Stimulated activated CD8-positive, alpha-beta memory T cell treated with anti-CD3 and anti-CD28 coated beads, Interleukin-15, amount 100 ng/mL, for 24 hours (primary cell): ENCODE data around the gene FOXK1.
A peak's percentile ranks its signal among the peaks of the same experiment; 100 is the strongest.

Experiments
- DNase-seq: peaks from one replicate; pipeline ENCODE4 v3.0.0-alpha.2; 2020; ENCODE audit warnings: low read depth

The FOXK1 gene

GRCh38 chr7:4765776-4766490, 83.8 kb downstream of the FOXK1 start:
- DNase-seq = no peak

DNA sequence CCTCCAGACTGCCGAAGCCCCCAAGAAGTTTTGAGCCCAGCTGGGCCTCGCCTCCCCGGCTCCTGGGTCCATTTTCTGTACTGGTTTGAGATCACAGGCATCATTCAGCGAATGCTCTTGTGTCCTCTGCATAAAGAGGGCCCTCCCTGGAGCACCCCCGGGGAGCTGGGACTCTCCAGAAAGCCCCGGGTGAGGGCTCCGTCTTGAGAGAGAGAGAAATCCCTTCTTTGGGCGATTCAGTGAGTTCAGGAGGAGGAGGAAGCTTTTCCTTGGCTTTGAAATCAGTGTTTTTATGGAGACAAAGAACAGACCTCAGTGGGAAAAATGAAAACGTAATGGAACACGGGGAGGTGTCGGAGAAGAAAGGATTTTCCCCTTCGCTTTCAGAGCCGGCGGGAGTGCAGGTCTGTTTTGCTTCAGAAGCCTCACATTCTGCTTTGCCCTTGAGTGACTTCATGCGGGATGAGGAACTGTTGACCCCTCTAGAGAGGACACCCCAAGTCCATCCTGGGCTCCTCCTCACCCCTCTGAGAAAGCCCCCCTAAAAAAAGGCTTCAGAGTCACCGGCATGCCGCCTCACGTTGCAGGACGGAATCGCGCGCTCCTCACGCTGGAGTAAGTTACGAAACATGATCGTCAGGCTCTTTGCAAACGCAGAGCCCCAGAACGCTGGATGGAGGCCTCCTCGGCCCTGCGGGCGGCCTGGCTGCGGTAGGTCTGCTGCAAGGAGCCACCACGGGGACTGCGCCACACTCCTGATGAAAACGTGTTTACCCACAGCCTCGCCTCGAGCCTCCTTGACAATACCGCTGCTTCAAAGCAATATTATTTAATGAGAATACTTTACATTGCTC, 84.8 kb downstream of the FOXK1 start:
- DNase-seq = no peak

DNA sequence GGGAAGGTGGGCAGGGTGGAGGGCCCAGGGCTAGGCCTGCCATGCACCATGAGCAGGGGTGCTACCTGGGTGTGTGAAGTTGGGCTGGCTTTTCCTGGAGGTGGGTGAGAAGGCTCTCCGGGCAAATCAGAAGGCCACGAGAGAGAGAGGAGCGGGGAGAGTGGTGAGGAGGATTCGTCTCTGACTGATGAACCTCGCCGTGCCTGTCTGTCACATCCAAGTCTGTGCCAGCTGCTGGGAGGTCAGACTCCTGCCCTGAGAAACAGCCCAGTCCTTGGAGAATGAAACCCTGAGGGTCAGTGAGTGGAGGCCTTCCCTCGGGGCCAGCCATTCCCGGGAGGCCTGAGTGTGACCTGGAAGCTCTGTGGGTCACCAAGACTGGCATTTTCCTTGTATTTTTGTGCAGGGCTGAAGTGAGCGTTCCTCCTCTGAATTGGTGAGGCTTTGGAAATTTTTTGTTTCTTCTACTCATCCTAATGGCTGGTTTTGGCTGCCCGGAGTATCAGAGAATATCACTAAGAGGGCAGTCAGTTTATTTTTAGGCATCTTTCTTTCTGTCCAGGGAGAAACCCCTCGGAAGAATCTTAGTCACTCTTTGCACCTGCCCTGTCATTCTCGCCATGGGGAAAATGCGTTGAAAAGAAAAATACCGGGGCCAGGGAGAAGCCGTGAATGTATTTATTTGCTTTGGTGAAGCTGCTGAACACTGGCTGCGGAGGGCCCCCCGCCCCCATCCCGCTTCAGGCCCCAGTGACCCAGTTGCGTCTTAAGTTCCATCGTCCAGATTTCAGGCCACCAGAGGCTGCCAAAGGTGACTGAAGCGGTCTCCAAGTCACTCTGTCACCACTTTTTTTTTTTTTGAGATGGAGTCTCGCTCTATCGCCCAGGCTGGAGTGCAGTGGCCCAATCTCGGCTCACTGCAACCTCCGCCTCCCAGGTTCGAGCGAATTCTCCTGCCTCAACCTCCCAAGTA, 86.8 kb downstream of the FOXK1 start:
- DNase-seq = no peak

GRCh38 chr7:4769761-4770160, 87.7 kb downstream of the FOXK1 start:
- DNase-seq = no peak

GRCh38 chr7:4770886-4771285, 88.8 kb downstream of the FOXK1 start:
- DNase-seq = no peak

DNA sequence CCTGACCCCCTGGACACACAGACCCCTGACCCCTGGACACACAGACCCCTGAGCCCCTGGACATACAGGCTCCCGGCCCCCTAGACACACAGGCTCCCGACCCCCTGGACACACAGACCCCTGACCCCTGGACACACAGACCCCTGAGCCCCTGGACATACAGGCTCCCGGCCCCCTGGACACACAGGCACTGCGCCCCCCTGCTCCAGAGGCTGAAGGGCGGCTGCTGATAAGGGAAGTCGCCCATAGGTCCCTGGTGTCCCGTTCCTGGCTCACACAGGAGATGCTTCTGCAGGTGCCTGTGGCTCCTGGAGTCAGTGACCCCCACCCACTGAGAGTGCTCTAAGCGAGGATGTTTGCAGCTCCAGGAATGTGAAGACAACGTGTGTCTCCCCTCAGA, 89.6 kb downstream of the FOXK1 start:
- no peak for DNase-seq

DNA sequence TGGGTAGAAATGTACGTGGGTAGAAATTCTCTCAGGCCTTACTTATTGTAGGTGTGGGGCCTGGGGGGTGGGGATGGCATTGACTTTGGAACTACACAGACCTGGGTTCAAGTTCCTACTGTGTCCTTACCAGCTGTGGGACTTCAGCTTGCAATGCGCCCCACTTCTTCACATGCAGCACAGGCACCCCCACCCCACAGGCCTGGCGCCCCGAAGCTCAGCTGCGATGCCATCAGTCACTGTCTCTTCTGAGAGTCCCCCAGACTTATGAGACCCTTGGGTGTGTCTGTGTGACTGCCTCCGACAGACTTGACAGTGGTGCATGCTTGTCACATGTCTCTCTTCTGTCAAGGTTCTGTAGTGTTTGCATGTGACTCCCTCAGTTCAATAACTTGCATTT, 90.2 kb downstream of the FOXK1 start:
- no peak for DNase-seq

DNA sequence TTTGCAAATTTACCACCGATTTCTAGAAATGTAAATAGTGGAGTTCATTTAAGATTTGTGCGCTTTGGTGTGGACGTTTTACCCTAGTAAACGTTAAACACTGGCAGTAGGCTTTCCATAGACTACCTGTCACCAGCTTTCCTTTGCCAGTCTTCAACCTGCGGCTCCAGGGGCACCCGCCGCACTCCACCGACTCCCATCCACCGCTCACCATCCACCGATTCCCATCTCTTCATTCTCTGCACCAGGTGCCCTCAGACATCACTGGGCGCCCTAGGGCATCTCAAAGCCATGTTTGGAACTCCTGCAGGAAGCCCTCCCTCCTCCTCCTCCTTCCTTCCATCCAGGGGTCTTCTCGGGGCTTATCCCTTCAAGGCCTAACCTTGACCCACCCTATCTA, 91.9 kb downstream of the FOXK1 start:
- DNase-seq = no peak

- DNase-seq = no peak
Measured at GRCh38 chr7:4774658-4775249, 92.7 kb downstream of the FOXK1 start.

GRCh38 chr7:4775250-4775847, 93.3 kb downstream of the FOXK1 start, which contains the start of gene AP5Z1:
TSS of gene AP5Z1 (plus strand) at chr7:4775623. CDS start at chr7:4775716, 93 bp downstream.
- peak; percentile 85 for DNase-seq

- DNase-seq = no peak
Measured at GRCh38 chr7:4775848-4776623, 93.9 kb downstream of the FOXK1 start.

DNA sequence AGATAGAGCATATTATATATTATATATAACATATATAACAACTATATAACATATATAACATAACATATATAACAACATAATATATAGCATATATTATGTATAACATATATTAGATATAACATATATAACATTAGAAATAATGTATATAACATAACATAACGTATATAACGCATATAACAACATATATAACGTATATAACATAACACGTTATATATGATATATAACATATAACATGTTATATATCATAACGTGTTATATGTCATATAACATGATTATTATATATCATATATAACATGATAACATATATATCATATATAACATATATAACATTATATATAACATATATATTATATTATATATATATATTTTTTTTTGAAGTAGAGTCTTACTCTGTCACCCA, 97.0 kb downstream of the FOXK1 start:
- DNase-seq = no peak

- DNase-seq = no peak
Measured at GRCh38 chr7:4781366-4782069, 99.4 kb downstream of the FOXK1 start.

- no peak for DNase-seq
Measured at GRCh38 chr7:4782333-4783291, 100.5 kb downstream of the FOXK1 start.

GRCh38 chr7:4783292-4783652, 101.2 kb downstream of the FOXK1 start:
- DNase-seq = no peak

- no peak for DNase-seq
Measured at GRCh38 chr7:4783762-4784351, 101.8 kb downstream of the FOXK1 start.

GRCh38 chr7:4784799-4785198, 102.7 kb downstream of the FOXK1 start:
- no peak for DNase-seq

DNA sequence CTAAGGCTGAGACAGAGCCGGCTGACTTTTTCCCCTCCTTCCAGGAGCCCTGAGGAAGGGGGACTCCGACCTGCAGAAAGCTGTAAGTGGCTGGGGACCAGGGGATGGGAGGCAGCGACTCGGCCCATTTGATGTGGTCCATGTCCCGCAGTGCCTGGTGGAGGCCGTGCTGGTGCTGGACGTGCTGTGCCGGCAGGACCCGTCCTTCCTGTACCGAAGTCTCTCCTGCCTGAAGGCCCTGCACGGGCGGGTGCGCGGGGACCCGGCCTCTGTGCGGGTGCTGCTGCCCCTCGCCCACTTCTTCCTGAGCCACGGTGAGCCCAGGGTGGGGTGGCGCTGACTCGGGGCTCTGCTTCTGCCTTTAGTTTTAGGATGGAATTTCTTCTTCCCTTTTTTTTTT, 103.3 kb downstream of the FOXK1 start:
- DNase-seq = no peak
